ENCODE results near the gene IGFALS.
A peak's percentile ranks its signal among the peaks of the same experiment; 100 is the strongest.

IGFALS gene

DNA sequence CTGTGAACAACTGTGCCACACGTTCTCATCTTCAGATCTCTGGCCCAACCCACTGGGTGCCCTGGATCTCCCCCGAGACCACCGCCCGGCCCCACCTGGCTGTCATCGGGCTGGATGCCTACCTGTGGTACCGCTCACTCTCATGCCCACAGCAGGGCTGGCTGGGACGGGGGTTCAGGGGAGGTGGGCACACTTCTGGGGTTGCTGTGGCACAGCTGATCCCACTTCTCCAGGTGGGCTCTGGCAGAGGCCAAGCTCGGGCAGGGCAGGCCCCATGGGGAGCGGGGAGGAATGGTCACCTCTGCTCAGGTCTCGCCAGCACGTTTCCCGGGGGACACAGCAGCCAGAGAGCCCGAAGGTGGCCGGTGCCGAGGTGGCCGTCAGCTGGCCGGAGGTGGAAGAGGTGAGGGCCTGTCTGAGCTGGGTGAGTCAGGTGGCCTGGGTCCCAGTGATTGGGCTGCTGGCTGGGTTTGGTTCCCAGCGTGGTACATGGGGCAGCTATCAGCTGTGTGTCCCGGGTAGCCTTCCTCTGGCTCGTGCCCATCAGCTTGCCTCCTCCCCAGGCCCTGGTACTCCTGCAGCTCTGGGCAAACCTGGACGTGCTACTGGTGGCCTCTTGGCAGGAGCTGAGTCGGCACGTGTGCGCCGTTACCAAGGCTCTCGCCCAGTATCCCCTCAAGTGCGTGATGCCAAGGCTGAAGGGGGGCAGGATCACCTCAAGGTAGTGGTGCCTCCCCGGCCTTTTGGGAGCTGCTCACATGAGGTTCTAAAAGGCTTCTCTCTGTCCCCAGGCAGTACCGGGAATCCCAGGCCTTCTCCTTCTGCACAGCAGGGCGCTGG is 18.3 kb downstream of the IGFALS start:
- no peak for DNase-seq

DNA sequence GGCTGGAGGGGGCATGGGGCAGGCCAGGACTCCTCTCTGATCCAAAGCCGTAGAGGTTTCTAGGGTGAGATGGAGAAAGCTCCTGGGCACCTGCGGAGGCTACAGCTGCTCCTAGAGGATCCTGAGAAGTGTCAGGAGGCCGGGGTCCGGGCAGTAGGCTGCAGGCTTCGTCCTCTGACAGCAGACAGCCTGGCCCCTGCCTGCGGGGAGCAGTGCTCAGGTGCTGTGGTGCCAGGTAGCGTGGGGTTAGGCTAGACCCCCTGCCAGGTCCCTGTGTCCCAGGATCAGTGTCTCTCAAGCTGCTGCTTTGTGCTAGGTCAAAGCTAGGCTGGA is 19.1 kb downstream of the IGFALS start:
- DNase-seq: no peak

DNA sequence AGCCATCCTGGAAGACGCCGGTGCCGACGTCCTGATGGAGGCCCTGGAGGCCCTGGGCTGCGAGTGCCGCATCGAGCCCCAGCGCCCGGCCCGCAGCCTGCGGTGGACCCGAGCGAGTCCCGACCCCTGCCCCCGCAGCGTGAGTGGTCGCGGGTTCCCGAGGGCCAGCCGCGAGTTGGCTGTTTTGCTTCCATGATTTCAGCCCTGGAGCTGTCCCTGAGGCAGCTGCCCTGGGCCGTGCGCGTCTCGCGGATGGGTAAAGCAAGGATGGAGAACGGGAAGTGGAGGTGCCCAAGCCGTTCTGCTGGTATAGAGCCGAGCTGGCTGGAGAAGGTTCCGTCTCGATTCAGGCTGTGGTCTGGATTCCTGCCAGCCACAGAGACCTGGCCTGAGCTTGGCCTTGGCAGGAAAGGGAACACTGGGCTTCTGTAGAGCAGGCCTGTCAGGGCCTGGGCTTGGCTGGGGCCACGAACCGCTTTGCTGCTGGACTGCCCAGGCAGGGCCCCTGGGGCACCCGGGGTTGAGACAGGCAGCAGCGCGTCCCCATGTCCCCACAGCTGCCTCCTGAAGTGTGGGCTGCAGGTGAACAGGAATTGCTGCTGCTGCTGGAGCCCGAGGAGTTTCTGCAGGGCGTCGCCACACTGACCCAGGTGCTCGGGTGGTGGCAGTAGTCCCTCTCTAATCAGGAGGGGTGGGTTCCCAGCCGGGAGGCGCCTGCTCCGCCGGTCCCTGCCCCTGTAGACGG is 19.6 kb downstream of the IGFALS start:
- DNase-seq: no peak

DNA sequence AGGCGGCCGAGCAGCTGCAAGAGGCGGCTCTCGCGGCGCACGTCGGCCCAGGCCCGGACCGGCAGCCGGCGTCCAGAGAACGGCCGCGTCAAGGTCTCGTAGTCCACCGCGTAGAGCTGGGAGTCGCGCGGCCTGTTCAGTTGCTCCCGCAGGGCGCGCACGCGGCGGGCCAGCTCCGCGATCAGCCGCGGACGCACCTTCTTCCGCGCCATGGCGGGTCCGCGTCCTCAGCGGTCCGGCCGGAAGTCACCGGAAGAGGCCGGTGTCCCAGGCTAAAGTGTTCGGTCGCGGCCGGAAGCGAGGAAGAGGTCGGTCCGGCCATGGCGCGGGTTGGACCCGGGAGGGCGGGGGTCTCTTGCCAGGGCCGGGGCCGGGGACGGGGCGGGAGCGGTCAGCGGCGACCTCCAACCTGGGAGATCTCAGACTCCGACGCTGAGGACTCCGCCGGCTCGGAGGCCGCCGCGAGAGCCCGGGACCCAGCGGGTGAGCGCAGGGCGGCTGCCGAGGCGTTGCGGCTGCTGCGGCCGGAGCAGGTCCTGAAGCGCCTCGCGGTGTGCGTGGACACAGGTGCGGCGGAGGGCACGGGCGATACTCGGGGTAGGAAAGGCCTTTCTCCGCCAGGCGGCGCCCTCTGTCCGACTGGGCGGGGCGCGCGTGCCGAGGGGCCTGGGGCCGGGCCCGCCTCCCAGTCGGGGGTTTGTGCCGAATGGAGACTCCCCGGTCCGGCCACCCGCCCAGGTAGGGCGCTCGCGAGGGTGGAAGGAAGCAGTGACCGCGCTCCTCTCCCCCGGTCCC is 20.4 kb downstream of the IGFALS start, which contains the start of gene MRPS34:
Gene MRPS34, minus strand, starts transcription at position 227 of the 795 bp plus-strand sequence. Its CDS starts 15 bp downstream, at position 212.
- DNase-seq: peak; percentile 65

DNA sequence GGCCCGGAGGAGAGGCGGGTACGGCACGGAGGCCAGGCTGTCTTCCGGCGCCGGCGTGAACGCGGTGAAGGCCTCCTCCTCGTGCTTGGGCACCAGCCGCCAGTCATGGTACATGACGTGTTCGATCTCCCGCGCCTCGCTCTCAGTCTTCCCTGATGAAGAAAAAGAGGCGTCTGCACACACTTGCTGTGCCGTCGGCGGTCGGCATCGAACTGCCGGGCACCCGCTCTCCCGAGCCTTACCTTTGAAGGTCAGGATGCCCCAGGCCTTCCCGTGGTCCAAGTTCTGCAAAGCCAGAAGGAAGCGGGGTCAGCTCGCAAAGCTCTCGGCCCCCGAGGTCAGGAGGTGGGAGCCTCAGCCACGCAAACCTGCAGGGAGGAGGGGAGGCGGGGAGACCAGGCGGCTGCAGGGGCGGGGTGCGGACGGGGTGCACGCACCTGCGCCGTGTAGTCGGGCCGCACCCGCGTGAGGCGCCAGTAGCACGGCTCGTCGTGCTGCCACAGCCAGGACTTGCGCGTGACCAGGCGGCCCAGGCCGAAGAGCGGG is 21.1 kb downstream of the IGFALS start, which contains the start of gene EME2:
Gene EME2, plus strand, starts transcription at position 449 of the 546 bp plus-strand sequence. CDS start 418 bp downstream, outside the sequence.
- DNase-seq: peak; percentile 20

DNA sequence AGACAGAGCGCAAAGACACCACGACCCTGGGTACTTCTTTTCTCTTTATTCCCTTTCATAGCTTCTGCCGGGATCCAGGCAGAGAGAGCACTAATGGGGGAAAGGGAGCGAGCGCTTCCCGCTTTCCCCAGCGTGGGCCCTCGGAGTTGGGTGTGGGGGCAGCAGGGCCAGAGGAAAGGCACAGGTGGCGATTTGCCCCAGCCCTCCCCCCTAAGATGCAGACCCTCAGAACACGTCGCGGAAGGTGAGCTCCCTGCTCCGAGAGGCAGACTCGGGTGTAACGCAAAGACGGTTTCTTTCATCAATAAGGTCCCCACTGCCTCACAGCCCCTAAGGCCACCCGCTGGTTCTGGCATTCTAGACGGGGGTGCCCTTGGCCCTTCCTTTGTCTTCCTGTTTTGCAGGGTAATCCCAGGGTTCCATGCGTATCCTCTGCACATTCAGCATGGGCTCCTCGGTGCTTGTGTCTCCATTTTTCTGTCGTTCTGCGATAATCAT is 21.6 kb downstream of the IGFALS start:
- DNase-seq: no peak

DNA sequence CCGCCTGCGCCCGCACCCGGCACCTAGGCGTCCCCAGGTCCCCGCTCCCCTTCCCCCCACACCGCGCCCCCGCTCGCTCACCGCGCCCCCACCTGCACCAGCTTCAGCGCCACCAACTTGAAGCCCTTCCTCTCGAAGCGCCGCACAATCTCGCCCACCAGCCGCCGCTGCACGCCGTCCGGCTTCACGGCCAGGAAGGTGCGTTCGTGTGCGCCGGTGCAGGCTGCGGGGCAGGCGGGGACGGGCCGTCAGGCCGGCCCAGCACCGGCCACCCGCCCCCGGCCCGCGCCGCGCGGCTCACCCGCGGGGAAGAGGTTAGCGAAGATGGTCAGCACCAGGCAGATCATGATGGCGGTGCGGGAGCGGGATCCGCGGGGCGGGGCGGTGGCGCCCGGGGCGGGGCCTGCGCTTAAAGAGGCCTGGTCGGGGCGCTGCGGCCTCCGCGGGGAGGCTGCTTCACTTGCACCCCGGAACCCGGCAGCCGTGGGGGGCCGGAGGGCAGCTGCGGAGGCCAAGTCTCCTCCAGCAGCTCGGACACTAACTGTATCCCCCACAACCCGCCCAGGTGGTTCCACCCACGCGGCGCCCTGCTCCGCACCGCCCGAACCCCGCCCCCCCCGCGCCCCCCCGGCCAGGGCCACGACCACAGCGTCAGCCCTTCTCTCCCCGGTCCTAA is 22.2 kb downstream of the IGFALS start, which contains the start of gene NME3:
Gene NME3, minus strand, starts transcription at position 356 of the 676 bp plus-strand sequence. Its CDS starts 9 bp downstream, at position 347.
- DNase-seq: peak; percentile 43

DNA sequence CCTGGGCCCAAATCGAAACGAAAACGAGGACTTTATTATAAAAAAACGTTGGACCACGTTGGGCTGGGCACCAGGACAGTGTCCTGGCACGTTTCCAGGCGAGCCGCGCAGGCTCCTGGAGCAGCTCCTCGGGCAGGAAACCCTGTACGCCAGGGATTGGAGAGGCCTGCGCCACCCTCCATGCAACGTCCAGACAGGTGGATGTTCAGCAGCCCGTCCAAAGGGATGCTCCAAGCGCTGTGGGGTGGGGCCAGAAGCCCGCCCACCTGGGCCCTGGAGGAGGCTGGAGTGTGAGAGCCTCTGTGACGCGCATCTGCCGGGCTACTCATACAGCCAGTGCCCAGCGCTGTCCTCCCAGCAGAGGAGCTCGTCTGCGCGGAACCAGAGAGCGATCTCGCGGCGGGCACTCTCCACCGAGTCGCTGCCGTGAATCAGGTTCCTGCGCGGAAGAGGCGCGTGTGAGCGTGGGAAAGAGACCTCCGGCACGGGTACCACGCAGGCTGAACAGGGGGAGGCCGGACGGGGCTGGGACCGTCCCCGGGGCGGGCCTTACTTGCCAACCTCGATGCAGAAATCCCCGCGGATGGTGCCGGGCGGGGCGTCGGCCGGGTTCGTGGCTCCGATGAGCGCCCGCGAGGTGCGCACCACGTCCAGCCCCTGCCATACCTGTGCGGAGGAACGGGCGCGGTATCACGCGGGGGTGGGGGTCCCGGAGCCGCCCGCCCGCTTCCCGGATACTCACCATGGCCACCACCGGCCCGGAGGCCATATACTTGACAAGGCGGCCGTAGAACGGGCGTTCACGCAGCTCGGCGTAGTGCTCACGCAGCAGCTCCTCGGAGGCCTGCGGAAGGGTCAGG is 22.9 kb downstream of the IGFALS start:
- DNase-seq: peak; percentile 10

DNA sequence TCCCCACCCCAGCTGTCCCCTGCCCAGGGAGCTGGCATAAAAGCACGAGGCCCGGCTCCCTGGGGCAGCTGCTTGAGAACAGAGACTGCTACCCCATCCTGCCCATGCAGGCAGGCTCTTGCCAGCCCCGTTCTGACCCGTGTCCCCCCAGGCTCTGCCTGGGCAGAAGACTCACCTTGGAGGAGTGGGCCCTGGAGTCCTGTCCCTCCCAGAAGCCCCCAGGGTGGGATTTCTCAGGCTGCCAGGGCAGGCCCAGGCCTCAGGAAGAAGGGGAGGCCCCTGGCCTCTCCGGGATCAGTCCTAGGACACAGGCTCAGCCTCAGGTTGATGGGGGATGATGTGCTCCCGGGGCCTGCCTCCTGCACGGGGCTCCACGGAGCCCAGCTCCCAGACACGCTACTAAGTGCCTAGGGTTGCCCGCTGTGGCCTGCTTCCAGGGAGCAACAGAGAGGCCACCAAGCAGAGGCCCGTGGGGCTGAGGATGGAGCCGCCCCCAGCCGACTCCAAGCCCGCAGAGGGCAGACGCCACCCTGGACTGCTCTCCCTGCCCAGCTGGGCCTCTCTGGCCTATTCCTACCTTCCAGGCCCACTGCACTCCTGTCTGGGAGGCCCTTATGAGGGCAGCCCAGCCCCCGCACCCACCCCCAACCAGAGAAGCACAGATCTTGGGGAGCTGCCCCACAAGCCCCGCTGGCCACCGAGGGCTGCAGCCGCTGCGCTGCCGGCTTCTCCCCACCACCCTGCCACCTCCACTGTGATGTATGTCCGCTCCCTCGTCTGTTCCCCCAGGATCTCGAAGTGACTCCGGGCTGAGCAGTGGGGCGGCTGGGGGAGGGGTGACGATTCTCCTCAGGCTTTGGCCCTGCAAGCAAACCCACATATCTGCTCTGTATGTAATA is 23.9 kb downstream of the IGFALS start:
- no peak for DNase-seq

DNA sequence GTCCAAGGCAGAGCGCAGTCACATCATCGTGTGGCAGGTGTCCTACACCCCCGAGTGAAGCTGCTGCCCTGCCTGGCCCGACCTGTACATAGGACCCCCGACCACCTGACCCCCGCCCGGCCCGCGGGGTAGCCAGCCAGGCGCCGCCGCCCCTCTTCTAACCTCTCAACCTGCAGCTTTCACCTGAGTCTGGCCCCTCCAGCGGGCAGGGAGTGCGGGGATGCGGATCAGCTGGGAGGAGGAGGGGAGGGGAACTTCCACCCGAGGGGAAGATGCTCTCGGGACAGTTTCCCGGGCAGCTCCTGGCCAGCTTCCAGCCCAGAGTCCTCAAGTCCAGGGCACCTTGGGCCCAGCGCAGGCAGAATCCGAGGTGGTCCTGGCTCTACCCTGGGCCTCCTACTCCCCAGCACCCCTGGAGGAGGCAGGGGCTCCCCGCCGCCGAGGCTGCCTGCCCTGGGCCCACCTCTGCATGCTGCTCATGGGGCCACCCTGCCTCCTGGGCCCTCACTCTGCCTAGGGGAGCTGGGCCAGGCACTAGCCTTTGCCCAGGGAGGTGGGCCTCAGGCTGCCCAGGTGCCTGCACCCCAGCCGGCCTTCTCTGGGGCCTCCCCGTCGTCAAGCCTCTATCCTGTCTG is 24.6 kb downstream of the IGFALS start:
- DNase-seq: no peak

DNA sequence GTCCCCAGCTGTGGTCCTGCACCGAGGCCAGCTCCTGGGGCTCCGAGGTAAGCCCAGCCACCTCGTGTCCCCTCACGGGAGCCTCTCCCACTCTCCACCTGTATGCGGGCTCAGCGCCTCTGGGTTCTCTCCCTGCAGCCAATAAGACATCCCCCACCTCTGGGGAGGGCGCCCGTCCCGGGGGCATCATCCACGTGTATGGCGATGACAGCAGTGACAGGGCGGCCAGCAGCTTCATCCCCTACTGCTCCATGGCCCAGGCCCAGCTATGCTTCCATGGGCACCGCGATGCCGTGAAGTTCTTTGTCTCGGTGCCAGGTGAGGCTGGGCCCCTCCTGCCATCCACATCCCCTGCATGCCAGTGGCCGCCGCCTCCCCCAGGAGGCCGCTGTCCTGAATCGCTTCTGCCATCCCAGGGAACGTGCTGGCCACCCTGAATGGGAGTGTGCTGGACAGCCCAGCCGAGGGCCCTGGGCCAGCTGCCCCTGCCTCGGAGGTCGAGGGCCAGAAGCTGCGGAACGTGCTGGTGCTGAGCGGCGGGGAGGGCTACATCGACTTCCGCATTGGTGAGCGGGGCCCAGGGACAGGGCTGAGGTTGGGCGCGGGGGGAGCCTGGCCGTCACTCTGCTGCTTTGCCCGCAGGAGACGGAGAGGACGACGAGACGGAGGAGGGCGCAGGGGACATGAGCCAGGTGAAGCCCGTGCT is 25.3 kb downstream of the IGFALS start:
- DNase-seq: no peak

DNA sequence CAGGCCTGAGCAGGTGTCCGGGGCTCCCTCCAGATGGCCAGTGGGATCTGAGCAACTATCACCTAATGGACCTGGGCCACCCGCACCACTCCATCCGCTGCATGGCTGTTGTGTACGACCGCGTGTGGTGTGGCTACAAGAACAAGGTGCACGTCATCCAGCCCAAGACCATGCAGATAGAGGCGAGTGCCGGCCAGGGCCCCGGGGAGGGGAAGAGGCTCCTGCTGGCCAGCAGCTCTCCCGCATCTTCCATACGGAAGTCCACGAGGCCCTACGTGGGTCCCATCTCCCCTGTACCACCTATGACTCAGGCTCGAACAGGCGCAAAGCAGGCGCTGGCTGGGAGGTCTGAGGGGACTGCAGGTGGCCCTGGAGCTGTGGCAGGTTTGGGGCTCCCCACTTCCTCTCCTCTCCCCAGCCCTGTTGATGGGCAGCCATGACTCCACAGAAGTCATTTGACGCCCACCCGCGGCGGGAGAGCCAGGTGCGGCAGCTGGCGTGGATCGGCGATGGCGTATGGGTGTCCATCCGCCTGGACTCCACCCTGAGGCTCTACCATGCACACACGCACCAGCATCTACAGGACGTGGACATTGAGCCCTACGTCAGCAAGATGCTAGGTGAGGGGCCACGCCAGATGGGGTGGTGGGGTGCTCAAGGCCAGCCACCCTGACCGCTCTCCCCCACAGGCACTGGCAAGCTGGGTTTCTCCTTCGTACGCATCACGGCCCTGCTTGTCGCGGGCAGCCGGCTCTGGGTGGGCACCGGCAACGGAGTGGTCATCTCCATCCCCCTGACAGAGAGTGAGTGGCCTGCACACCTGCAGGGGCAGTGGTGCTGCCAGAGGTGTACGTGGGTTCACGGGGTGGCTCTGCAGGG is 26.1 kb downstream of the IGFALS start:
- no peak for DNase-seq

DNA sequence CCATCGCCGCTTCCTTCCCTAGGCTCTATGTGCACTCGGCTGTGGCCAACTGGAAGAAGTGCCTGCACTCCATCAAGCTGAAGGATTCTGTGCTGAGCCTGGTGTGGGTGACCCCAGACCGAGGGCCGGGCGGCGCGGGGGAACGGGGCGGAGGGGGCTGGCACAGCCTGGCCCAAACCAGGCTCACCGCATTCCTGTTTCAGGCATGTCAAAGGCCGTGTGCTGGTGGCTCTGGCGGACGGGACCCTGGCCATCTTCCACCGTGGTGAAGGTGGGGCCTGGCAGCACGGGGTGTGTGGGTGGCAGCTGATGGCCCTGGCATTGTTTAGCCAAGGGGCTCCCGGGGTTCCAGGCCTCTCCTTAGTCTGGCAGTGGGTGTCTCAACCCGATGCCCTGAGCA is 26.8 kb downstream of the IGFALS start:
- no peak for DNase-seq

DNA sequence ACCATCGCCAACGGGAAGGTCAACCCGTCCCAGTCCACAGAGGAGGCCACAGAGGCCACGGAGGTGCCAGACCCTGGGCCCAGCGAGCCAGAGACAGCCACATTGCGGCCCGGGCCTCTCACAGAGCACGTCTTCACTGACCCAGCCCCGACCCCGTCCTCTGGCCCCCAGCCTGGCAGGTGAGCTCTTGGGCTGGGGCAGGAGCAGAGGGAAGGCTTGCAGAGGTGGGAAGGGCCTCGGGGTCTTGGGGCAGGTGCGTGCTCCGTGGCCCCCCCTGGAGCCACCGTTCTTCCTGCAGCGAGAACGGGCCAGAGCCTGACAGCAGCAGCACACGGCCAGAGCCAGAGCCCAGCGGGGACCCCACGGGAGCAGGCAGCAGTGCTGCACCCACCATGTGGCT is 27.3 kb downstream of the IGFALS start:
- no peak for DNase-seq

DNA sequence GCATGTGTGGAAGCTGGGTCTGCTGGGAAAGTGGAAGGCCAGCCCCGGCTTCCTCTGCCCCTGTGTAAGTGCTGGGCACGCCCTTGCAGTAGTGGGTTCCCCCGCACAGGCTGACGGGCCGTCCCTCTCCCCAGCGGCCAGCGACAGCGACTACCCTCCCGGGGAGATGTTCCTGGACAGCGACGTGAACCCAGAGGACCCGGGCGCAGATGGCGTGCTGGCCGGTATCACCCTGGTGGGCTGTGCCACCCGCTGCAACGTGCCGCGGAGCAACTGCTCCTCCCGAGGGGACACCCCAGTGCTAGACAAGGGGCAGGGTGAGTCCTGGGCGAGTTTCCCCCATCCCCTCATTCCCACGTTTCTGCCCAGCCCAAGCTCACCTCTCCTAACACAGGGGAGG is 27.7 kb downstream of the IGFALS start:
- DNase-seq: no peak

DNA sequence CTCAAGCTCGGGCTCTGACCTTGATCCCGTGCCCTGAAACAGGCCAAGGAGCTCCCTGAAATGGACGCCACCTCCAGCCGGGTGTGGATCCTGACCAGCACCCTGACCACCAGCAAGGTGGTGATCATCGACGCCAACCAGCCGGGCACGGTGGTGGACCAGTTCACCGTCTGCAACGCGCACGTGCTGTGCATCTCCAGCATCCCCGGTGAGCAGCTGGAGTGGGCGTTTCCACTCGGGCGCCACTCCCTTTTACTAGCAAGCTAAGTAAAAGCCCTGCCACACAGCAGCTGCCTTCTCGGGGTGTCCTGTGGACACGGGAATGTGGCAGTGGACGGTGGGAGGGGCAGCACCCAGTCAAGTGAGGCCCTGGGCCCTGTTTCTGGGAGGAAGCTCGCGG is 28.5 kb downstream of the IGFALS start:
- no peak for DNase-seq
